H1 (cell line): Measurements from ENCODE around the gene MRPS12. TPM values are rescaled to one million over a fixed set of nuclear protein-coding genes. Genes with fewer than 3 reads are reported as not detected.

Source experiments
- CTCF ChIA-PET: fragments of 300-600 bp; sonication (Branson Sonifier 250); formaldehyde crosslinking; loops from one replicate; lab custom pipeline; 2021; ENCODE audit not compliant: partially characterized antibody; lab: Charles Lee
- POLR2A ChIA-PET: fragments of 300-600 bp; sonication (Branson Sonifier 250); formaldehyde crosslinking; loops from one replicate; lab custom pipeline; 2021; ENCODE audit warnings: inconsistent platforms; ENCODE audit not compliant: partially characterized antibody; lab: Charles Lee
- DNase-seq, 2 experiments: peaks; one replicate each; pipeline versions ENCODE4 v3.0.0 to v3.0.0-alpha.2; 2010 to 2022; ENCODE audit warnings: low spot score in 2 of 2, low read depth in 1 of 2, mixed read lengths in 1 of 2
- FAIRE-seq: peaks from 2 replicates; lab custom pipeline; 2011; peaks lifted over from hg19 to GRCh38; lab: Jason Lieb, UNC
- H2AFZ ChIP-seq: 2 replicates; pipeline ENCODE4 v1.8.1; 2012; ENCODE audit warnings: low read length, inconsistent platforms
- H2AK5ac ChIP-seq: 2 replicates; pipeline ENCODE4 v1.6.1; 2013; ENCODE audit warnings: low read depth, low read length
- H2BK120ac ChIP-seq: replicated peaks from 2 replicates; pipeline ENCODE3; 2013; ENCODE audit warnings: low read depth, low read length, inconsistent platforms
- H2BK12ac ChIP-seq: 2 replicates; pipeline ENCODE4 v1.6.1; 2013; ENCODE audit warnings: low read depth, low read length
- H2BK15ac ChIP-seq: 2 replicates; pipeline ENCODE4 v1.6.1; 2013; ENCODE audit warnings: low read length
- H2BK20ac ChIP-seq: 2 replicates; pipeline ENCODE4 v1.6.1; 2013; ENCODE audit warnings: low read length
- H2BK5ac ChIP-seq: 2 replicates; pipeline ENCODE4 v1.6.1; 2013; ENCODE audit warnings: low read depth, low read length
- H3K14ac ChIP-seq: 2 replicates; pipeline ENCODE4 v1.6.1; 2013; ENCODE audit warnings: inconsistent platforms; ENCODE audit not compliant: insufficient read length
- H3K18ac ChIP-seq: 2 replicates; pipeline ENCODE4 v1.6.1; 2013; ENCODE audit warnings: low read length; ENCODE audit errors: extremely low read depth
- H3K23ac ChIP-seq: 2 replicates; pipeline ENCODE4 v1.6.1; 2013; ENCODE audit warnings: inconsistent platforms; ENCODE audit not compliant: insufficient read length
- H3K23me2 ChIP-seq: 2 replicates; pipeline ENCODE4 v1.6.1; 2013; ENCODE audit warnings: low read depth, low read length
- H3K27ac ChIP-seq: 2 replicates; pipeline ENCODE4 v1.6.1; 2011; ENCODE audit warnings: low read depth, low read length, inconsistent platforms
- H3K27me3 ChIP-seq, 4 experiments: replicated peaks in 1 of 4; 1 replicate in 1 of 4; 2 replicates in 3 of 4; pipeline versions ENCODE4 v1.6.1 to v1.8.1; 2011 to 2013; ENCODE audit warnings: low read length in 3 of 4, mild to moderate bottlenecking in 3 of 4, inconsistent platforms in 2 of 4, mixed read lengths in 2 of 4, moderate library complexity in 1 of 4; ENCODE audit not compliant: control insufficient read depth in 3 of 4, insufficient read depth in 3 of 4; ENCODE audit errors: extremely low read depth in 1 of 4
- H3K36me3 ChIP-seq, 4 experiments: 2 replicates each; pipeline versions ENCODE4 v1.6.1 to v1.8.1; 2011 to 2013; ENCODE audit warnings: mild to moderate bottlenecking in 4 of 4, low read length in 3 of 4, moderate library complexity in 2 of 4, control low read depth in 1 of 4, inconsistent platforms in 1 of 4; ENCODE audit not compliant: insufficient read depth in 4 of 4, control insufficient read depth in 2 of 4
- H3K4ac ChIP-seq: replicated peaks from 2 replicates; pipeline ENCODE3; 2013; ENCODE audit warnings: low read length, low read depth, mixed read lengths, inconsistent platforms; ENCODE audit not compliant: insufficient read length
- H3K4me1 ChIP-seq, 4 experiments: replicated peaks in 1 of 4; 1 replicate in 1 of 4; 2 replicates in 3 of 4; pipeline versions ENCODE4 v1.6.1 to v1.8.1; 2011 to 2013; ENCODE audit warnings: low read length in 3 of 4, inconsistent platforms in 2 of 4, mixed read lengths in 1 of 4; ENCODE audit not compliant: insufficient read depth in 4 of 4, control insufficient read depth in 3 of 4
- H3K4me2 ChIP-seq, 2 experiments: 2 replicates each; pipeline versions ENCODE4 v1.6.1 to v1.8.1; 2011 to 2013; ENCODE audit warnings: low read depth in 2 of 2, low read length in 2 of 2, control low read depth in 1 of 2, inconsistent platforms in 1 of 2, mild to moderate bottlenecking in 1 of 2; ENCODE audit not compliant: insufficient read depth in 1 of 2
- H3K4me3 ChIP-seq, 4 experiments: fragments of 200-600, 300-600 bp in 1 of 4; sonication (generic), shearing (Covaris generic), sonication (Bioruptor Twin) in 1 of 4; 2 replicates each; pipeline versions ENCODE4 v1.5.1 to v1.8.1; 2011 to 2016; ENCODE audit warnings: low read length in 4 of 4, low read depth in 3 of 4, control low read depth in 2 of 4, inconsistent platforms in 2 of 4, mild to moderate bottlenecking in 2 of 4, mixed read lengths in 1 of 4, moderate library complexity in 1 of 4; ENCODE audit not compliant: insufficient read depth in 2 of 4; ENCODE audit errors: extremely low read depth in 1 of 4
- H3K56ac ChIP-seq: replicated peaks from 2 replicates; pipeline ENCODE3; 2013; ENCODE audit warnings: low read depth, mild to moderate bottlenecking, mixed read lengths, low read length, inconsistent platforms; ENCODE audit not compliant: insufficient read length
- H3K79me1 ChIP-seq: 2 replicates; pipeline ENCODE4 v1.6.1; 2013; ENCODE audit warnings: low read depth, low read length, control low read depth
- H3K79me2 ChIP-seq, 2 experiments: 2 replicates each; pipeline versions ENCODE4 v1.6.1 to v1.8.1; 2012 to 2013; ENCODE audit warnings: low read length in 2 of 2, mild to moderate bottlenecking in 2 of 2, inconsistent platforms in 1 of 2; ENCODE audit not compliant: insufficient read depth in 2 of 2, control insufficient read depth in 1 of 2
- H3K9ac ChIP-seq, 4 experiments: replicated peaks in 1 of 4; 1 replicate in 1 of 4; 2 replicates in 3 of 4; pipeline versions ENCODE4 v1.6.1 to v1.8.1; 2011 to 2013; ENCODE audit warnings: low read depth in 3 of 4, low read length in 3 of 4, control low read depth in 2 of 4, mild to moderate bottlenecking in 2 of 4, moderate library complexity in 2 of 4, inconsistent platforms in 1 of 4; ENCODE audit errors: extremely low read depth in 1 of 4
- H3K9me3 ChIP-seq, 2 experiments: 2 replicates each; pipeline versions ENCODE4 v1.6.1 to v1.8.1; 2012 to 2013; ENCODE audit warnings: mild to moderate bottlenecking in 2 of 2, moderate library complexity in 2 of 2, control low read depth in 1 of 2, inconsistent platforms in 1 of 2, low read depth in 1 of 2, low read length in 1 of 2, mixed read lengths in 1 of 2; ENCODE audit not compliant: insufficient read depth in 2 of 2
- H4K20me1 ChIP-seq, 2 experiments: replicated peaks in 1 of 2; 2 replicates each; pipeline versions ENCODE3 to v1.8.1; 2011 to 2013; ENCODE audit warnings: inconsistent platforms in 2 of 2, low read length in 2 of 2, mild to moderate bottlenecking in 1 of 2; ENCODE audit not compliant: insufficient read depth in 2 of 2, control insufficient read depth in 1 of 2
- H4K5ac ChIP-seq: 2 replicates; pipeline ENCODE4 v1.6.1; 2013; ENCODE audit warnings: low read length, low read depth, mixed read lengths, inconsistent platforms; ENCODE audit not compliant: insufficient read length
- H4K8ac ChIP-seq: 2 replicates; pipeline ENCODE4 v1.8.0; 2013; ENCODE audit warnings: mild to moderate bottlenecking, moderate library complexity, low read length, inconsistent platforms; ENCODE audit not compliant: insufficient read depth; ENCODE audit errors: extremely low read depth
- H4K91ac ChIP-seq: replicated peaks from 2 replicates; pipeline ENCODE3; 2013; ENCODE audit warnings: low read length, mixed read lengths, inconsistent platforms; ENCODE audit not compliant: insufficient read length
- CEBPB ChIP-seq: IDR thresholded peaks from 2 replicates; pipeline ENCODE4 v1.6.1; 2012; ENCODE audit warnings: low read depth, low read length
- CHD1 ChIP-seq: IDR thresholded peaks from 2 replicates; pipeline ENCODE4 v1.6.1; 2012; ENCODE audit warnings: low read depth, low read length, improper control_type of control experiment
- EZH2 ChIP-seq: fragments of 200-600 bp; sonication (generic); IDR thresholded peaks from 2 replicates; pipeline ENCODE4 v1.7.1; 2012; ENCODE audit warnings: low read depth, mild to moderate bottlenecking, moderate library complexity, low read length, inconsistent platforms; ENCODE audit not compliant: severe bottlenecking
- GABPA ChIP-seq: IDR thresholded peaks from 2 replicates; pipeline ENCODE4 v1.6.1; 2011; ENCODE audit warnings: mild to moderate bottlenecking, low read length, moderate library complexity, borderline replicate concordance; ENCODE audit not compliant: insufficient read depth
- HDAC2 ChIP-seq, 2 experiments: fragments of 300-600 bp in 1 of 2; sonication (generic) in 1 of 2; IDR thresholded peaks; 2 replicates each; pipeline ENCODE4 v1.6.1; 2011 to 2012; ENCODE audit warnings: low read depth in 2 of 2, low read length in 2 of 2, mild to moderate bottlenecking in 2 of 2, moderate library complexity in 2 of 2, borderline replicate concordance in 1 of 2, inconsistent platforms in 1 of 2
- JUND ChIP-seq: IDR thresholded peaks from 2 replicates; pipeline ENCODE4 v1.6.1; 2011; ENCODE audit warnings: mild to moderate bottlenecking, improper control_type of control experiment, low read length
- KDM5A ChIP-seq: fragments of 200-600 bp; IDR thresholded peaks from 2 replicates; pipeline ENCODE4 v1.7.1; 2012; ENCODE audit warnings: mild to moderate bottlenecking, low read length, inconsistent platforms, mixed read lengths
- MAFK ChIP-seq: IDR thresholded peaks from 2 replicates; pipeline ENCODE4 v1.6.1; 2012; ENCODE audit warnings: low read depth, mild to moderate bottlenecking, improper control_type of control experiment, low read length
- RBBP5 ChIP-seq: IDR thresholded peaks from 2 replicates; pipeline ENCODE4 v1.7.1; 2012; ENCODE audit warnings: low read depth, mild to moderate bottlenecking, inconsistent platforms, low read length, moderate library complexity, borderline replicate concordance
- RFX5 ChIP-seq: IDR thresholded peaks from 2 replicates; pipeline ENCODE4 v1.6.1; 2011; ENCODE audit warnings: low read depth, low read length, improper control_type of control experiment, borderline replicate concordance
- RXRA ChIP-seq: IDR thresholded peaks from 2 replicates; pipeline ENCODE4 v1.6.1; 2011; ENCODE audit warnings: low read depth, mild to moderate bottlenecking, low read length, moderate library complexity; ENCODE audit not compliant: insufficient read depth
- TAF7 ChIP-seq: optimal IDR thresholded peaks from 2 replicates; pipeline ENCODE3; 2011; ENCODE audit warnings: low read depth, mild to moderate bottlenecking, inconsistent platforms, low read length, moderate library complexity, borderline replicate concordance
- TEAD4 ChIP-seq: IDR thresholded peaks from 2 replicates; pipeline ENCODE4 v1.6.1; 2012; ENCODE audit warnings: low read depth, low read length, inconsistent platforms, mixed read lengths
- ZNF274 ChIP-seq: IDR thresholded peaks from 2 replicates; pipeline ENCODE4 v1.7.0; 2012; ENCODE audit warnings: low read length, borderline replicate concordance; ENCODE audit errors: extremely low read depth
- WGBS, 2 experiments: shearing (Covaris generic) in 1 of 2; methylation state at CpG; one replicate each; pipeline versions ENCODE4 v1.1.6 to v1.1.7; 2013 to 2015; ENCODE audit warnings: low lambda C conversion rate in 2 of 2, mixed read lengths in 2 of 2, inconsistent platforms in 1 of 2, low coverage in 1 of 2, missing lambda C conversion rate in 1 of 2; ENCODE audit not compliant: insufficient replicate concordance in 2 of 2, insufficient coverage in 1 of 2, insufficient read length in 1 of 2; ENCODE audit errors: extremely low coverage in 1 of 2, missing lambda C conversion rate in 1 of 2; 5-methylcytosine and 5-hydroxymethylcytosine counted together
- polyA plus RNA-seq, 7 experiments: library from polyadenylated mRNA; depleted of rRNA in 3 of 7; stranded (reverse) in 5 of 7; unstranded in 2 of 7; fragments of >200 nt in 5 of 7; fragments of 200-250 nt in 2 of 7; gene quantifications; 1 replicate in 5 of 7; 2 replicates in 1 of 7; 4 replicates in 1 of 7; pipeline versions ENCODE4 v1.2.1 to v1.2.3, GENCODE V29; 2011 to 2013; ENCODE audit warnings: missing spikeins in 2 of 7, mixed read lengths in 2 of 7
- total RNA-seq: library from RNA; stranded (reverse); fragmentation: NEBNext Ultra II Directional; extraction: Animal tissue kit (Norgen Biotek cat#: 25700); gene quantifications from 2 replicates; pipeline ENCODE4 v1.2.1, GENCODE V29; 2021

MRPS12 gene
- total and polyA plus RNA-seq, 2 of the 8 experiments (the other 6 are each of a cell fraction or from before 2014, with no cell fraction given), result 79.0 to 175 TPM

- Histone ChIP-seq H2BK120ac (no peak overlapping the region), H3K4me2 (no peak overlapping the region), H3K27me3 (no peaks in the 10 kb centered on the region), H4K91ac (no peak overlapping the region), H3K23ac (no peak overlapping the region), H3K9ac (no peak overlapping the region), H4K20me1 (no peaks in the 10 kb centered on the region), H3K9me3 (no peaks in the 10 kb centered on the region), H2BK12ac (no peak overlapping the region), H2BK15ac (peak overlapping the region; percentile 72; the same call in 1 of the 2 replicates), H3K56ac (no peak overlapping the region), H3K14ac (no peak overlapping the region), H3K79me2 (no peaks in the 10 kb centered on the region), H2BK20ac (no peak overlapping the region), H3K36me3 (no peaks in the 10 kb centered on the region), H3K4me3 (no peak overlapping the region), H3K4ac (peak overlapping the region; percentile 78), H4K5ac (no peak overlapping the region), H2BK5ac (no peak overlapping the region), H3K4me1 (peaks cover 0 to 3% (median under 1%) of the 10 kb centered on the region in 4 experiments; a peak in 5 of 7 replicates), H3K27ac (no peak overlapping the region), H2AK5ac (no peak overlapping the region), H4K8ac (no peak overlapping the region), H2AFZ (no peak overlapping the region), H3K23me2 (no peaks in the 10 kb centered on the region), H3K79me1 (no peaks in the 10 kb centered on the region), H3K18ac (no peak overlapping the region)
- ChIA-PET POLR2A (interaction anchor here (0.6 to 0.9 kb wide), 2 partner anchors 17 to 164 kb away, joined by 4 to 5 read pairs; partner anchors contain the start of gene NFKBIB), CTCF (interaction anchor here (0.7 to 1.8 kb wide), 5 partner anchors 11 to 50 kb away, joined by 3 to 8 read pairs (median 5); no protein-coding TSS in a partner anchor)
- 92% methylated on average over 9 of the region's 9 CpGs; no CpG with 5 or more reads in 1 of the 2 experiments for WGBS, 2 experiments
- no peak for FAIRE-seq
- DNase-seq, result no peak
- TF ChIP-seq MAFK, result no peak
- TF ChIP-seq RFX5, result no peak
- TF ChIP-seq TEAD4, result no peak
- no peak for TF ChIP-seq CHD1
- no peak for TF ChIP-seq GABPA
- no peak for TF ChIP-seq TAF7
- TF ChIP-seq HDAC2 (IDR thresholded peaks at IDR 0.05; ENCODE audit: borderline replicate concordance in 1 of 2, low read depth in 2 of 2, low read length in 2 of 2), result no peak
- TF ChIP-seq RXRA, result no peak
- TF ChIP-seq JUND, result no peak
- no peak for TF ChIP-seq CEBPB
- TF ChIP-seq EZH2, result no peak
- no peak for TF ChIP-seq RBBP5
- no peak for TF ChIP-seq ZNF274
- no peak for TF ChIP-seq KDM5A
Measured at GRCh38 chr19:38883286-38883685, 47.5 kb upstream of the MRPS12 start.
